CD4-positive, alpha-beta T cell treated with Interleukin-10 for 1 hour (primary cell): ENCODE data around the gene KIAA0825.

Experiments used
- DNase-seq: peaks from one replicate; pipeline ENCODE4 v3.0.0-alpha.2; 2020

The KIAA0825 gene

DNA sequence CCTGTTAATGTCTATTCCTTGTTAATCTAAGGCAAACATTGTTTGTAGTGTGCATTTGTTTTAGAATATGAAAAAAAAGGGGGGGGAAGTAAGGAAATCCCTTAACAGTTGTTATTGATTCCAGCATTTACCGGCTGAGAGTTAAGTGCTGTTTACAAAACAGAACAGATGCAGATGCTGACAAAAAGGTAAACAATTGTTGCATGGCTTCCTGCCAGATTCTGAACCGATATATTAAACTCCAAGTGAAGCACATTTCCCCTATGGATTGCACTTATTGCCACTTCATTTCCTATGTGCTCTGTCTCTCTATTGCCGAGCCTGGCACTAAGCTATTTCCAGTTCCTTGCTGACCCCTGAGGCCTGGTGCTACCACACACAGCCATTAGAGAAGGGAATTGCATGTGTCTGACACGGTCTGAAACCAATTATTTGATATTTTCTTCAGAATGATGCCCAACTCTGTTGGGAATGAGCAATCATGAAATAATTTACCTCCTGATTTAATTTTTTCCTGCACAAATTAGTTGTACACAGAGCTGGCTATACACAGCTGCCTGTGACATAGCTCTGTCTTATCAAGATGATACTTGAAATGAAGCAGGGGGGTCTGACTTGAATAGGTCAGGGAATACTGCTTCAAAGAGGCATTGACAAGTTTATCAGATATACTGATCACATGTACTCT, 109.8 kb downstream of the KIAA0825 start:
- DNase-seq: no peak

GRCh38 chr5:94505327-94506068, 112.9 kb downstream of the KIAA0825 start:
- DNase-seq: no peak

DNA sequence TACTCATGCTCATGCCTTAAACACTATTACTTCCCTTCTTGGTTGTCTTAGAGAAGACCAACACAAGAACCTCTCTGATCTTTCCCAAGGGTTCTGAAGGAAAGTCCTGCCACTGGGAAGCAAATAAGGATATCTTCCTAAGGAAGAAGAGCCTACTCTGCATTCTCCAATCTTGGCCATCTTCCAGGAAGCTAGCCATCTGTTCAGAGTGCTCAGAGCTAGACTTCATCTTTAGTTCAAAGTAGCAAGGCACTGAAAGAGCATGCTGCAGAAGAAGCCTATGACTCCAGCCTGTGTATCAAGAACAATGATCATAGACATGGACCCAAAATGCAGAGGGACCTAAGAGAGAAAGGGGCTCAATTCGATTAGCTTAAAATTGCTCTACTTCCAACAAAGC, 114.7 kb downstream of the KIAA0825 start:
- DNase-seq: no peak

GRCh38 chr5:94501365-94501764, 117.0 kb downstream of the KIAA0825 start:
- DNase-seq: no peak

GRCh38 chr5:94499806-94500205, 118.6 kb downstream of the KIAA0825 start:
- DNase-seq: no peak

- DNase-seq: no peak
These were observed 120.2 kb downstream of the KIAA0825 start for GRCh38 chr5:94498199-94498598.

GRCh38 chr5:94485067-94485466, 133.3 kb downstream of the KIAA0825 start:
- DNase-seq: no peak

DNA sequence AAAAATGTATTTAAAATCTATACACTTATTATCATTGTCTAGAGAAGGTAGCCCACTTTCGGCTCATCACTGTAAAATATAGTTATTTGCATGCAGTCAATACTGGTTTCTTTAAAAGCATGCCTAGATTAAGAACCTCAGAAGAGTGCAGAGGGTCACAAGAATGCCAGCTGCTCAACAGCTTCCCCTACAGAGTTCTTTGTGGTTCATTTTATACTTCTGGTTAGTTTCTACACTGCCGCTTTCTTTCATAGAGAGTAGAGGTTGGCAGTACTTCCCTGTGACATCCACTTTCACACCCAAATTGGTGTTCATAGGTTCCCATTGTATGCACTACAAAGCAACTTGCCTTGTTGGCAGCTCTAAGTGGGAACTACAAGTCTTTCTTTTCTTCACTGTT, 137.3 kb downstream of the KIAA0825 start:
- DNase-seq: no peak

DNA sequence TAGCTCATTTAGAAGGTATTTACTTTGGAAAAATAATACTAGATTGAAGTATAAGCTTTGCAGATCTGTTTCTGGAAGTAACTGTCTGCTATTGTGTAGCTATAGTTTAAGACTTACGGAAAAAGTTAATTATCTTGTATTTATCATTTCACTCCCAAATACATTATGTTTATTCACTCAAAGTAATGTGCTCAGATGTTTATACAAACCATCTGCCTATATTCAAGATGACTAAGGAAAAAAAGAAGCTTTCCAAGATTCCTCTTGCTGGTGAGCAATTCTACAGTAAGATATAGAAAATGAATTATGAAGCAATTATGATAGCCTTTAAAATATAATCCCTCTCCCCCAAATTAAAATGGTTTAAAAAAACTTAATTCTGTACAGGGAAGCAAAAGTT, 137.9 kb downstream of the KIAA0825 start:
- DNase-seq: no peak

GRCh38 chr5:94473936-94474335, 144.5 kb downstream of the KIAA0825 start:
- no peak for DNase-seq

DNA sequence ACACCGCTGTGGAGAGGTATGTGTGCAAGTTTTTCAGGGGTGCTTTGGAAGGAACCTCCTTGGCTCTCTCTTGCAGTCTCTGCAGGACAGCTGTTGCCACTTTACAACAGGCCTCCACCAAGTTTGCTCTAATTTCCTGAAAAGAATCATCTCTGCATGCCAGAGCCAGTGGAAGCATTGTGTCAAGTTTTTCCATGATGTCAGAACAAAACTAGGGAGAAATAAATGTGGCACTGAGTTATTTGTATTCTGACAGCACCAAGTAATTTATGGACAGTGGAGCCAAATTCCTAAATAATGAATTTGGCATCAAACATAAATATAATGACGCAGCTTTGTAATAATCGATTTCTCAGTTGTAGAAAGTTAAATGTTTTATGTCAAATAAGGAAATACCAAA, 146.9 kb downstream of the KIAA0825 start:
- DNase-seq: no peak

- DNase-seq: no peak
These were observed 147.6 kb downstream of the KIAA0825 start for GRCh38 chr5:94470802-94471201.

DNA sequence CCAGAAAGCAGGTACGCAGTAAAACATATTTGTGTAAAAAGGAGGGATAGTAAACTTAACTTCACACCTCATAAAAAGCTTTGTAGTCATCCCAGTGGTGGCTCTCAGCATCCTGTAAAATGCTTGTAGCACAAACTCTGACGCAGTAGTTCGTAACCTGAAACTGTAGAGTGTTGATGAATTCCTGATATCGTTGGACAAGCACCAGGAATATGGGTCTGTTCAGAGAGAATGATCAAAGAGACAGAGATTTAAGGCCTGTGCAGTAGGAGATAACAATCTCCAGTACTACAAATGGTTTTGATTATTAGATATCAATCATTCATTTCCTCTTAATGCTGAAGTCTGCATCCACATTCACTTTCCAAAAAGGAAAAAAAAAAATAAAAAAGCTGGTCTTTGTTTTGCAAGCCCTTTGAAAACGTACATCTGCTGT, 148.5 kb downstream of the KIAA0825 start:
- no peak for DNase-seq

GRCh38 chr5:94467954-94468930, 150.2 kb downstream of the KIAA0825 start:
- no peak for DNase-seq

- DNase-seq: no peak
These were observed 151.0 kb downstream of the KIAA0825 start for GRCh38 chr5:94467346-94467953.

DNA sequence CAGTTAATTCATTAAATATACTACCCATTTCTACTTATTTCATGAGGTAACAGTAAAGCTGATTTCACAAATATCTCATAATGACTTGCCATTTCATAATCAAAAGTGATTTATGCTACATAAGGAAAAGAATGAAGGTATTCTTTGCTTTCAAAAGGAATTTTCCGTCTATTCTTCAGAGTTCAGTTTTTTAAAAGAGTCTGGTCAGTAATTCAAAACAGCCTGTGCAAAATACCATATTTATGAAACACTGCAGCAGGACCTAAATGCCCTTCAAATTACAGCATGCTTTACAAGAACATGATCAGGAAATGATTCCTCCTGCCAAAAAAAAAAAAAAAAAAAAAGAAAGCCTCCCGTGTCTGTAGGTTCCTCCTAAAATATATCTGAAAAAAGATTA, 154.7 kb downstream of the KIAA0825 start:
- no peak for DNase-seq

DNA sequence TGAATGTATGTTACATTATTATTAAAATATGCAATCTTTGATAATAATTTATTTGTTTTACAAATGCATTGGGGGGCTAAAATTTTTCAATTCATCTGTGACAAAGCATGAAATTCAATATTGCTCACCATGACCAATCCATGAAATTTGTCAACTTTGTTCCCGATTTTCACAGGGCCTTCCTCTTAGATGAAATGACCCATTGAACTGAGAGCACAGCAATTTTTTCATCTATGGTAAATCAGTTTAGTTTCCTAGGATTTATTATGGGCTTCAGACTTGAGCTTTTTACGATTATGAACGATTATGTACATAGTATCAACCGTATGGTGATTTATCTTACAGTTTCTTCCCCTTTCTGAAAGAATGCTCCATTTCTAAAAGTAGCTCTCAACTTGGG, 157.3 kb downstream of the KIAA0825 start:
- no peak for DNase-seq

GRCh38 chr5:94459915-94460314, 158.5 kb downstream of the KIAA0825 start:
- no peak for DNase-seq

DNA sequence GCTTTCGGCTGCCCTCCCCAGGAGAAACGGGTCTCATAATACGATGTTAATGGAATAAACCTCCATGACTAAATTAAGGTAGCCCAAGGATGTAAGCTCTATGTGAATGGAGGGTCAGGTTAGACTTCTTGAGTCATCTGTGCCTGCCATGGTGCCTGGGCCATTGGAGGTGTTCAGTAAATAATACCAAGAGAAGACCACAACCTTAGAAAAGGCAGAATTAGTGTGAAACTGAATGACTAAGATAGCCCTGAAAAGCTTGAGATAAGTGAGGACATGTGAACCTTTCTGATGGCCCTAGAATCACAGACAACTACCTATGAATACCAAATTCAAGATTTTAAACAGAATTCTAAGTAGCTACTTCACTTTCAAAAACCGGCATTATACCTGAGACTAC, 160.6 kb downstream of the KIAA0825 start:
- no peak for DNase-seq

- DNase-seq: no peak
These were observed 172.7 kb downstream of the KIAA0825 start for GRCh38 chr5:94445726-94446125.

DNA sequence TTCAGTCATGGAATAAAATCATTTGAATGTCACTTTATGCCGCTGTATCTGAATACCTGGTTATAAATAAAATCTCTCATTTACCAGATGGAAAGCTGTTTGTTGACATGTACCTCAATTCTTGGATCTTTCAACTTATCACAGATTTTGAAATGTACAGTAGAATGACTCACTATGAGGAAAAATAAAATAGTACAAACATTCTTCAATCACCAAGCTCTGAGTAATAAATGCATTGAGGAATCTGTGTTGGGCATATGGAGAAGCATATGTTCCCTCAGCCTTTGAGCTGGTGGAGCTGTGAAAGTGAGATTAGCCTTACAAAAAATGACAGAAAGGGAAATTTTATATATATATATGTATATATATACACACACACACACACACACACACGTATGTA, 175.4 kb downstream of the KIAA0825 start:
- no peak for DNase-seq

- DNase-seq: no peak
These were observed 176.3 kb downstream of the KIAA0825 start for GRCh38 chr5:94442076-94442475.

DNA sequence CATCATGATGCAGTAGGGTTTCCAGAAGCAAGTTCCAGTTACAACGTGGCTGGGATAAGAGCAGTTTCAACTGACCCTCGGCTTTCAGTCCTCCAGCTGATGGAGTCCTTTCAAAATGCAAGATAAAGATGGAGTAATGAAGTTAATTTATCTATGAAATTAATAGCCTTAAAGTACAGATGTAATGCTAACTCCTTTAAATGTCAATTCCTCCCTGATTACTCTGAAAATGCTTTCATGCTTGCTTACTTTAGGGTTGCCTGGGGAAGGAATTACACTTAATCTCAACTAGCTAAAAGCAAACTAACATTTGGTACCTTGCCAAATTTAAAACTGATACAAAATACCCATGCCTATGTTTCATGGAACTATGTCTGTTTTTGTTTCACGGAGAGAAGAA, 178.4 kb downstream of the KIAA0825 start:
- no peak for DNase-seq
